ENCODE measurements around the gene MLN.

MLN gene

GRCh38 chr6:33788694-33789549 lies 14.9 kb downstream of the MLN start, which contains the start of gene LEMD2:
LEMD2 (minus strand) TSS chr6:33789130; CDS start chr6:33789116, 14 bp downstream.
- DNase-seq = peak; percentile 79 to 94 (median 86)

GRCh38 chr6:33787954-33788693 lies 15.7 kb downstream of the MLN start:
- peak; percentile 21 to 79 (median 39) for DNase-seq

- no peak for DNase-seq
Measured at GRCh38 chr6:33787346-33787953, 16.4 kb downstream of the MLN start.

GRCh38 chr6:33786736-33787135 lies 17.1 kb downstream of the MLN start:
- no peak for DNase-seq

- DNase-seq = no peak
Measured at GRCh38 chr6:33785778-33786177, 18.0 kb downstream of the MLN start.

GRCh38 chr6:33784787-33785186 lies 19.0 kb downstream of the MLN start:
- no peak for DNase-seq

GRCh38 chr6:33783781-33784520 lies 19.9 kb downstream of the MLN start:
- DNase-seq = no peak

GRCh38 chr6:33782561-33782960 lies 21.2 kb downstream of the MLN start:
- DNase-seq = no peak

- DNase-seq = no peak
Measured at GRCh38 chr6:33781131-33781975, 22.4 kb downstream of the MLN start.

GRCh38 chr6:33779895-33780294 lies 23.9 kb downstream of the MLN start:
- no peak for DNase-seq

GRCh38 chr6:33779290-33779689 lies 24.5 kb downstream of the MLN start:
- DNase-seq = no peak

GRCh38 chr6:33778444-33779121 lies 25.2 kb downstream of the MLN start:
- no peak for DNase-seq

- no peak for DNase-seq
Measured at GRCh38 chr6:33777398-33778388, 26.1 kb downstream of the MLN start.

GRCh38 chr6:33776764-33777163 lies 27.0 kb downstream of the MLN start:
- no peak for DNase-seq

- DNase-seq = no peak
Measured at GRCh38 chr6:33776186-33776585, 27.6 kb downstream of the MLN start.

GRCh38 chr6:33774774-33775173 lies 29.0 kb downstream of the MLN start:
- DNase-seq = no peak

GRCh38 chr6:33772902-33773472 lies 30.8 kb downstream of the MLN start:
- DNase-seq = no peak

GRCh38 chr6:33772082-33772830 lies 31.5 kb downstream of the MLN start:
- DNase-seq = no peak

All from T-helper 2 cell (primary cell).